Cerebellar cortex (tissue), 1 donor: ENCODE measurements around the gene GABRG1.

Experiments used
- DNase-seq: peaks from one replicate; pipeline ENCODE4 v3.0.0-alpha.2; 2015; ENCODE audit warnings: low spot score

Gene GABRG1

DNA sequence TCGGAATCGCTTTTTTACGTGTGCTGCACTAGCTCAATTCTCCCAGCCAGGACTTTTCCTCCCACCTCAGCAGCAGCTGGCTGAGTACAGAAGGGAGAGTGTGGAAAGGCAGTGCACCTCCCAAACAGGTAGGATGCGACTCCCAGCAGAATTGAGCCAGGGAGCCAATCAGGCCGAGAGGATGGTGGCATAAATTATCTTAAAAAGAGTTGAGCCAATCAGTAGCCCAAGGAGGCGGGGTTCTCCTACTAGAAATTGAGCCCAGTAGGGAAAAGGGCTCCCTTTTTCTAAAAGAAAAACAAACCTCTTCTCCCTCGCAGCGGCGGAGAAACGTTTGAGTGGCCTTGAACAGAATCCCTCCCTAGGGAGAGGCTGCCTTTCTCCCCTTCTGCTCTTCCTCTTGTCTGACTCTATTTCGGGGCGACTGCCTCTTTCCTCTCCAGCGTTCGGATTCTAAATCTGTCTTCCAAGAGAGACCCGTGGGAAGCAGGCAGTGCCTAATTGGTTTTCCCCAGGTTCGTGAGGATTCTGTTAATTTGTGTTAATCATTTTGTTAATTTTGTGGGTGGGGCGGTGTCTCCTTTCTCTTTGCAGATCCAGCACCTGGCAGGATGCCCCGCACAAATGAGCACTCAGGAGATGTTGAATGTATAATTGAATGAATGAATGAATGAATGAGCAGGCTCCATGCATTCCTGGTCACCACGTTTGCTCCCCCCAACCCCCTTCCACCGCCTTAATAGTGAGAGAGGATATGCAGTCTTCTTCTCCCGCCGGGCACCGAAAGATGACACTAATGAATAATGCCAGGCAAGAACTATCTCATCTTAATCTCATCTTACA lies at the start of gene GABRG1:
Gene GABRG1, minus strand, starts transcription at position 142 of the 843 bp plus-strand sequence. Its CDS starts 141 bp downstream, at position 1.
- DNase-seq: peak; percentile 13

DNA sequence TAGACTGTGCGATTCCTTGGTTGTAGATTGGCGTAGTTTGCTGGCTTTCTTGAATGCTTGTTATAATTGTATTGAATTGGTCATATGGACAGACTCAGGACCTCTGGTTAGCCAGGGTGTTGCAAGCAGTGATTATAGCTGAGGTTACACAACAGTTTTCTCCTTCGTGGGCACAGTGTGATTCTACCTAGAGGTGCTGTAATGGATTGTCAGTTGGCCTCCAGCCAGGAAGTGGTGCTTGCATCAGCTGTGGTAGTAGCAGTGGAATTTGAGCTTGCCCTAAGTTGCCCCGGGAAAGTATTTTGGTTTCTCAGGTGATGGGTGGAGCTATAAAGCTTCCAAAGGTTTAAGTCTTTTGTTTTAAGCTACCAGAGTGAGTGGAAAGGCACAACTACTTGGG lies 23.1 kb upstream of the GABRG1 start:
- no peak for DNase-seq

DNA sequence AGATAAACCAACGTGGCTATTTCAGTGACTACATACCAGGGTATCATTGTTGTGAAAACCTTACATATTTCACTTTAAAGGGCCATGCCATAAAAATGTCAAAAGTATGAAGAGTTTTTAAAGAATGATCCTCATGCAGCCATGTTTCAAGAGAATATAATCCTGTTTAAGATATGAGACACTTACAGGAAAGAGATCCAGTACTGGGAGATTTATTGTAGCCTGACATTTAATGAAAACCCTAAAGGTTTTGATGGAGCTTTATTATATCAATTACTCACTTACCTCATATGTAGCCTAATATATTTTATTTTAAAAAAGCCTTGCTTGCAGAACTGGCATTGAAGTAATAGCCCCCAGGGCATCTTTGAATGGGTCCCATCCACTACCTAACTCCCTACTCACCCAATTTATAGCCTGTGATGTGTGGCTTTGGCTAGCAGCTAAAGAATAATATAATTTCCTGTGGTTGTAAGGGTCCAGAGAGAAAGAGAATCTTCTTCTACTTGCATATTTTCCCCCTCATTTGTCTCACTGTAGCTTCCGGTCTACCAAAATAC lies 7.7 kb upstream of the GABRG1 start:
- DNase-seq: no peak

DNA sequence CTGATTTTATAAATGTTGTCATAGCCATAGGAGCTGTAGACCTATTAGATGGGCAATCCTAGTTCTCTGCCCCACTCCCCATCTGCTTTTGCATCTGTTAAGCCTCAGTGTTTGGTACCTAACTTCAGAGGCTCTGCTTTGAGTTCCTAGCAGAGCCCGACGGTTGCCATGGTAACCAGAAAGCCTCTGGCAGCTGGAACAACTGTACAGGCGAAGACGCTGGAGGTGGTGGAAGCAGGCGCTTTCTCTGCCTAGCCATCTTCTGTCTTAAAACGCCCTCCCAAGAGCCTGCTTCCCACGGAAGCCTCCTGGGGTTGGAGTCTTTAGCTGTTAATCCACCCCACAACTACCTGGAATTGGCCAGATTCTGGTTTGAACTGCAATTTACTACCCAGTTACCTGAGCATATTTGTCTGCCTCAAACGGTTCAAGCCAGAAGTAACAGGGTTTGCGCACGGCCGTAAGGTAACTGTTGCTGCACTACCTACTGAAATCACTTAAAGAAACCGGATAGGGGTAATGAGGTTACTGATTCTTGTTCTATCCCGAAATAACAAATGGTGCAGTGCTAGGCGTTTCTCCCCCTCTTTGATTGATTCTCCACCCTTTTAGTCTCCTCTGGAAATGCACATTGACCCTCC lies 1.0 kb upstream of the GABRG1 start:
- no peak for DNase-seq

DNA sequence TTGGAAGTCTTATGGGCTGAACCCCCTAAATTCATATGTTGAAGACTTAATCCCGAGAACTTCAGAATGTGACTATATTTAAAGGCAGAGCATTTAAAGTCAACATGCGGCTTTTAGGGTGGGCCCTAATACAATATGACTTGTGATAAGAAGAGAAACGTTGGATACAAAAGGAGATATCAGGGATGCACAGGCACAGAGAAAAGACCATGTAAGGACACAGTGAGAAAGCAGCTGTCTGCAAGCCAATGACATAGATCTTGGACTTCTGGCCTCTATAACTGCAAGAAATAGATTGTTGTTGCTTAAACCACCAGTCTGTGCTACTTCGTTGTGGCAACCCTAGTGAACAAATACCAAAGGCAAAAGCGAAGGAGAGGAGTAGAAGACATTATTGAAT lies 42.2 kb downstream of the GABRG1 start:
- DNase-seq: no peak

DNA sequence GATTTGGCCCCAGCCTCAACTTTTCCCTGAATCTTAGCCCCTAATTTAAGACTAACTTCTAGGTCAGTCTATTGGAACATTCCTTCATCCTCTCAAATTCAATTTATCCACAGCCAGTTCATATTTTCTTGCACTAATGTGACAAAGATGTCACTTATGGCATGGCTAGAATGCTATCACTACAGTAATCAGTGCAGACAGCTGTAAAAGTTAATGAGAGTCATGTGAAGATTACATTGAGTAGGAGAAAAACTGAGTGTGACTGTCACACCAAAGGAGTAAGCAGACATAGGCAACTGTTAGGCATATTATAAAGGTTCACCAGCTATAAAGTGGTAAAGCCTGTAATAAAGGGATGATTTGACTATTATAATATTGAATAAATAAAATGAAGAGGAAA lies 42.6 kb downstream of the GABRG1 start:
- DNase-seq: no peak

DNA sequence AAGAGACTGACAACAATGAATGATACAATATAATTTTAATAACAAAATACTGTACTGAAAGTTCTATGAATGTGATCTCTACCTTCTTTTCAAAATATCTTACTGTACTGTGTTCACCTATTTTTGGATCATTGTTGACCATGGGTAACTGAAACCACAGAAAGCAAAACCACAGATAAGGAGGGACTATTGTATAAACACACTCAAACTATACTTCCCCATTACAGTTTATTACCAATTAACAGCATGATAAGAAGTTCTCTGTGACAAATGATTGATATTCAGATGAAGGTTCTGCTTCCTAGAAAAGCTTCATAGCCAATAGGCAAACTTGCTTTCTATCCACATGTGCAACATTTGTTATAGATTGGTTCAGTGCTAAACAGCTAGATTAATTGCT lies 50.1 kb downstream of the GABRG1 start:
- DNase-seq: no peak

DNA sequence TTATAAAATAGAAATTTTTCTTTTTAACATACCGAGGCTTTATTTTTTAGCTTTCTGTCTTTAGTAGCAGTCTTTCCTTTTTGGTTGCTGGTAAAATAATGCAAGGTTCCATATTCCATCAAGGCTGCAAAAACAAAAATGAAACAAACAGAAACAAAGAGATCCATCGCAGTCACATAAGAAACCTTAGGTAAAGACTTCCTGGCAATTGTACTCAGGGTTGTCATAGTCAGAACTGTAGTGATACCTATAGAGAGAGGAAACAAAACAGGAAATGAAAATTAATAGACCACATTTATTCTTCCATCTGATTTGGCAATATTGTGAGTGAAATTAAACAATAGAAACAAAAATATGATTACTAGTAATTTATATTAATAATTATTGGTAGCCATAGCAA lies 72.5 kb downstream of the GABRG1 start:
- no peak for DNase-seq

DNA sequence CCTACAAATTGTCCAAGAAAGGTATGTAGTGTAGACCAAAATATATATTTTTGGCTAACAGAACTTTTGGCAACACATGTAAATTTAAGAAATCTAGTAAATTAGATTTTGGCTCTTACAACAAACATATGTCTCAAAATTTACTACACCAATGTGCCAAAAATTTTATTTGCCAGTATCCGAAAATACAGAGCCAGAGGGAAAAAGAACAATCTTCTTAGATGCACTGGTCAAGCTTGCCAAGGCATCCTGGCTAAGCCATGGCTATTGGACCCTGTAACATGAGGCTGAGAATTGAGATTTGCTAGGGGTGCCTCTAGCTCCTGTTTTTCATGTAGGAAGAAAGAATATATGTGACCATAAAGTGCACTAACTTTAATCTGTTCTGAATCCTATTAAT lies 91.8 kb downstream of the GABRG1 start:
- peak; percentile 56 for DNase-seq

DNA sequence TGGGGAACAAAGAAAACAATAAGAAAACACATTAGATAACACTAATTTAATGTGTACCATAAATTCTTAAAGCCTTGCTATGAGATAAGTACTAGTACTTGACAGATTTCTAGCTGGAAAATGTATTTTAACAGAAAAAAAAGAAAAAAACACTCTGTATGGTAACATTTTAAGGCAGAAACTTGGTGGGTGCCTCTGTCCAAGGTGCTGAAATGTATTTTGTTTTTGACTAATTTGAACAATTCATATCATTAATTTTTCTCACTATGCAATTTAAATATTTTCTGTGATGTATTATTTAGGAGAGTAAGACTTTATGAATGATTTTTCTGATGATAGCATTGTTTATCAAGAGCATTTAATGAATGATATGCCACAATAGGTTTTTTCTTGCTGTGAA lies 107.5 kb downstream of the GABRG1 start:
- DNase-seq: no peak

DNA sequence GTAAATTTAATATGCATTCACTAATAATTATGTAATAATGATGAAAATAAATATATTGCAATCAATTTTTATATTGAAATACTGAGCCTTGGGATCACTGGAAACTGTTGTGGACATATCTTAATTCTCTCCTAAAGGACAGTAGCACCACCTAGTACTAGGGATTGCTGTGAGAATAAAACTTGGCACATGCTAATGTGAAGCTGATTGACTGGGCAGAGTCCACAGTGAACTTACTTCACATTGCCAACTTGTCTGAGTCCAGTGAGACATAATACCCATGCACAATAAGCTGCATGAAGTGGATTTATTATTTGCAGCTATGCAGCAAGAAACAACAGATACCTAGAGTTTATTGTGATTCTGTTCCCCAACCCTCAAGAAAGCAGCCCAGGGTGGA lies 131.1 kb downstream of the GABRG1 start:
- DNase-seq: no peak

DNA sequence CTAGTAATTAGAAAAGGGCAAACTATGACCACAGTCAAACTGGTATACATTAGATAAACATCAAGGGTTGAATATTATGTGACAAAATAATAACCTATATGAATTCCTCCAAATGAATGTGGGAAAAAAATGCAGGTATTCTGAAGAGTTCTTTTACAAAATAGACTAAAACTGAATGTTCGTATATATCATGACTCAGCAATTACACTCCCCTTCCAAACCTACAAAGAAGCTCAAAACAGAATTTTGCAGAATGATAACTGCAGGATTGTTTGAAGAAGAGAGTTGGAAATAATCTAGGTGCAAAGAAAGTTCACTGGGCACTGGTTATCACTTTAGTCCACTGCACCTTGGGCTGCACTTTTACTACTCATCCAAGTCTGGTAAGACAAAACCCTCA lies 134.1 kb downstream of the GABRG1 start:
- DNase-seq: no peak

DNA sequence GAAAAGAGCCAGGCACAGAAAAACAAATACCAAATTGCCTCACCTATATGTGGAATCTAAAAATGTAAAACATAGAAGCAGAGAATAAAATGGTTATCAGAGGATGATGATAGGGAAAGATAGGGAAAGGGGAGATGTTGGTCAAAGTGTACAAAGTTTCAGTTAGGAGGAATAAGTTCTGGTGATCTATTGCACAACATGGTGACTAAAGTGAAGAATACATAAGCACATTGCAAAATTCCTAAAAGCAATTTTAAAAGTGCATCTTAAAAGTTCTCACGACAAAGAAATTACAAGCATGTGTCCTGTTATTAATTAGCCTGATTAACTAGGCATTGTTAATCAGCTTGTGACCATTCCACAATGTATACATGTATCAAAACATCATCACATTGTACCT lies 136.0 kb downstream of the GABRG1 start:
- DNase-seq: no peak
